H9 (cell line): ENCODE results near the gene TNNI3. TPM values are rescaled to one million over a fixed set of nuclear protein-coding genes. Genes with fewer than 3 reads are reported as not detected.
A peak's percentile ranks its signal among the peaks of the same experiment; 100 is the strongest.
"Not testable (repeated sequence)": the region's sequence is repeated elsewhere in the genome, so short reads cannot be mapped to it uniquely, and the experiment has no call there.

ENCODE experiments used
- DNase-seq: peaks from one replicate; pipeline ENCODE4 v3.0.0-alpha.2; 2017
- H2AFZ ChIP-seq: one replicate; pipeline ENCODE4 v1.6.1; 2013; ENCODE audit warnings: mild to moderate bottlenecking, low read length, control low read depth, moderate library complexity
- H2AK5ac ChIP-seq: 2 replicates; pipeline ENCODE4 v1.6.1; 2013; ENCODE audit warnings: low read length, control low read depth, mixed read lengths; ENCODE audit not compliant: insufficient read length
- H2BK120ac ChIP-seq: one replicate; pipeline ENCODE4 v1.6.1; 2013; ENCODE audit warnings: low read depth, mild to moderate bottlenecking, low read length, control low read depth, inconsistent platforms; ENCODE audit not compliant: poor library complexity, severe bottlenecking
- H2BK12ac ChIP-seq: 2 replicates; pipeline ENCODE4 v1.6.1; 2013; ENCODE audit warnings: low read length, control low read depth, mixed read lengths, low read depth; ENCODE audit not compliant: insufficient read length
- H2BK15ac ChIP-seq: 2 replicates; pipeline ENCODE4 v1.6.1; 2013; ENCODE audit warnings: low read depth, low read length, control low read depth
- H2BK20ac ChIP-seq: one replicate; pipeline ENCODE4 v1.6.1; 2013; ENCODE audit warnings: low read depth, mild to moderate bottlenecking, low read length, control low read depth, inconsistent platforms; ENCODE audit not compliant: poor library complexity, severe bottlenecking
- H2BK5ac ChIP-seq: 2 replicates; pipeline ENCODE4 v1.6.1; 2013; ENCODE audit warnings: low read length, control low read depth, mixed read lengths; ENCODE audit not compliant: insufficient read length
- H3K14ac ChIP-seq: 2 replicates; pipeline ENCODE4 v1.6.1; 2013; ENCODE audit warnings: low read length, control low read depth; ENCODE audit not compliant: insufficient read depth
- H3K18ac ChIP-seq: 2 replicates; pipeline ENCODE4 v1.6.1; 2013; ENCODE audit warnings: low read depth, mild to moderate bottlenecking, mixed read lengths, low read length, control low read depth; ENCODE audit not compliant: insufficient read length
- H3K23ac ChIP-seq: 2 replicates; pipeline ENCODE4 v1.6.1; 2013; ENCODE audit warnings: low read length, control low read depth, mixed read lengths, low read depth; ENCODE audit not compliant: insufficient read length
- H3K23me2 ChIP-seq: 2 replicates; pipeline ENCODE4 v1.6.1; 2013; ENCODE audit warnings: low read depth, mild to moderate bottlenecking, mixed read lengths, low read length, control low read depth; ENCODE audit not compliant: insufficient read length, poor library complexity, severe bottlenecking
- H3K27ac ChIP-seq: 2 replicates; pipeline ENCODE4 v1.5.1; 2013; ENCODE audit warnings: low read length, control low read depth, mixed read lengths, low read depth; ENCODE audit not compliant: insufficient read length
- H3K27me3 ChIP-seq: 2 replicates; pipeline ENCODE4 v1.6.1; 2013; ENCODE audit warnings: low read length, control low read depth, inconsistent platforms; ENCODE audit not compliant: insufficient read depth
- H3K4ac ChIP-seq: 2 replicates; pipeline ENCODE4 v1.6.1; 2013; ENCODE audit warnings: low read depth, mild to moderate bottlenecking, control low read depth, inconsistent platforms, low read length, moderate library complexity
- H3K4me1 ChIP-seq: 2 replicates; pipeline ENCODE4 v1.6.1; 2013; ENCODE audit warnings: low read length, control low read depth, inconsistent platforms; ENCODE audit not compliant: insufficient read depth
- H3K4me2 ChIP-seq: 2 replicates; pipeline ENCODE4 v1.6.1; 2013; ENCODE audit warnings: low read length, control low read depth, mixed read lengths; ENCODE audit not compliant: insufficient read length, insufficient read depth
- H3K56ac ChIP-seq: 2 replicates; pipeline ENCODE4 v1.6.1; 2013; ENCODE audit warnings: low read depth, mild to moderate bottlenecking, mixed read lengths, low read length, control low read depth; ENCODE audit not compliant: insufficient read length
- H3K79me1 ChIP-seq: 2 replicates; pipeline ENCODE4 v1.6.1; 2013; ENCODE audit warnings: low read depth, mild to moderate bottlenecking, moderate library complexity, low read length, control low read depth, inconsistent platforms; ENCODE audit not compliant: insufficient read depth, poor library complexity, severe bottlenecking
- H3K79me2 ChIP-seq: 2 replicates; pipeline ENCODE4 v1.6.1; 2013; ENCODE audit warnings: low read length, control low read depth, inconsistent platforms; ENCODE audit not compliant: insufficient read depth
- H3K9ac ChIP-seq: 2 replicates; pipeline ENCODE4 v1.6.1; 2013; ENCODE audit warnings: low read length, control low read depth, mixed read lengths; ENCODE audit not compliant: insufficient read length; ENCODE audit errors: extremely low read depth
- H3K9me3 ChIP-seq: one replicate; pipeline ENCODE4 v1.6.1; 2013; ENCODE audit warnings: low read depth, low read length, inconsistent platforms; ENCODE audit not compliant: control insufficient read depth
- H3T11ph ChIP-seq: one replicate; pipeline ENCODE4 v1.6.1; 2013; ENCODE audit warnings: mild to moderate bottlenecking, low read length, control low read depth, inconsistent platforms
- H4K20me1 ChIP-seq: one replicate; pipeline ENCODE4 v1.6.1; 2013; ENCODE audit not compliant: control insufficient read depth, insufficient read length, insufficient read depth
- H4K5ac ChIP-seq: 2 replicates; pipeline ENCODE4 v1.6.1; 2013; ENCODE audit warnings: low read depth, mild to moderate bottlenecking, mixed read lengths, low read length, control low read depth; ENCODE audit not compliant: insufficient read length
- H4K8ac ChIP-seq: replicated peaks from 2 replicates; pipeline ENCODE4 v1.6.1; 2013; ENCODE audit warnings: low read length, control low read depth, mixed read lengths, low read depth; ENCODE audit not compliant: insufficient read length
- H4K91ac ChIP-seq: 2 replicates; pipeline ENCODE4 v1.6.1; 2013; ENCODE audit warnings: low read depth, mild to moderate bottlenecking, moderate library complexity, mixed read lengths, low read length, control low read depth; ENCODE audit not compliant: insufficient read length
- H3K27ac Mint-ChIP-seq, 3 experiments: 2 replicates in 2 of 3; 3 replicates in 1 of 3; pipeline ENCODE4 v1.8.0; 2020 to 2021; ENCODE audit warnings: mixed read lengths in 3 of 3, mild to moderate bottlenecking in 1 of 3, moderate library complexity in 1 of 3
- H3K27me3 Mint-ChIP-seq: 2 replicates; pipeline ENCODE4 v1.8.0; 2021; ENCODE audit warnings: low read depth, mild to moderate bottlenecking, moderate library complexity, mixed read lengths
- H3K36me3 Mint-ChIP-seq, 3 experiments: 2 replicates in 2 of 3; 3 replicates in 1 of 3; pipeline ENCODE4 v1.8.0; 2020 to 2021; ENCODE audit warnings: low read depth in 3 of 3, mixed read lengths in 3 of 3; ENCODE audit not compliant: insufficient read depth in 1 of 3
- H3K4me1 Mint-ChIP-seq, 2 experiments: 2 replicates each; pipeline ENCODE4 v1.8.0; 2020; ENCODE audit warnings: mixed read lengths in 2 of 2
- H3K4me3 Mint-ChIP-seq, 2 experiments: 2 replicates in 1 of 2; 3 replicates in 1 of 2; pipeline ENCODE4 v1.8.0; 2020 to 2021; ENCODE audit warnings: mild to moderate bottlenecking in 2 of 2, mixed read lengths in 2 of 2, moderate library complexity in 1 of 2
- H3K9me3 Mint-ChIP-seq, 2 experiments: 2 replicates in 1 of 2; 3 replicates in 1 of 2; pipeline ENCODE4 v1.8.0; 2020; ENCODE audit warnings: mild to moderate bottlenecking in 2 of 2, mixed read lengths in 2 of 2, moderate library complexity in 1 of 2
- WGBS: extraction: QIAGEN DNeasy Blood & Tissue Kit; methylation state at CpG from one replicate; pipeline ENCODE4 v1.1.7; 2013; ENCODE audit warnings: missing lambda C conversion rate, low lambda C conversion rate, mixed read lengths; ENCODE audit not compliant: insufficient read length; ENCODE audit errors: extremely low coverage; 5-methylcytosine and 5-hydroxymethylcytosine counted together
- total RNA-seq: library from RNA; stranded (reverse); gene quantifications from 2 replicates; pipeline ENCODE4 v1.2.1, GENCODE V29; 2021
- TF ChIP-seq, protein P1 (sequence below): fragments of 200-600 bp; sonication (generic); conservative IDR thresholded peaks from 3 replicates; pipeline ENCODE4 v1.8.0; 2021; ENCODE audit warnings: antibody characterized with exemption, mild to moderate bottlenecking

Gene TNNI3
- total RNA-seq, 1 experiment from 2014 or later: 36.9 TPM

DNA sequence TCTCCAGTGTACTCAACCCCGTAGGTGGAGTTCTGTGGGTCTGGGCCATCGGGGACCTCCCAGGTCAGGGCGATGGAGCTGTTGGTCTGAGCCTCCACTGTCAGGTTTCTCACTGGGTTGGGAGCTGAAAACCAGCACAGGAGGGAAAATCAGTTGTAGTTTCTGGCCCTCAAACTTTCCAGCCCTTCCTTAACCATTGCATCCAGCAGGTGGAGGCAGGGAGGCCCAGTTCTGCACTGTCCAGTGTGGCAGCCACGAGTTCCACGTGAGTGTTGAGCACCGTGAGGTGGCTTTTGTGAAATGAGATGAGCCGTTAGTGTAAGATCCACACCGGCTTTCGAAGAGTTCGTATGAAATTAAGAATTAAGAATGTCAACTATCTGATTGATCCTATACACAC is 44.7 kb upstream of the TNNI3 start:
- not testable (repeated sequence) for H3K27ac Mint-ChIP-seq
- peaks cover 43% of the 10 kb centered on the region for H3K27me3 Mint-ChIP-seq
- WGBS: no CpG with 5 or more reads among the region's 10 CpGs

More for the DNA sequence above, 44.7 kb upstream of the TNNI3 start:
- H3K27me3 ChIP-seq, H3K9ac ChIP-seq, DNase-seq, H3K4me1 Mint-ChIP-seq, H3K36me3 Mint-ChIP-seq, H3K4ac ChIP-seq, H2BK120ac ChIP-seq, H3K4me1 ChIP-seq, H3K9me3 Mint-ChIP-seq, H3K23me2 ChIP-seq, H4K91ac ChIP-seq, H2BK5ac ChIP-seq, H3K23ac ChIP-seq, H3K79me1 ChIP-seq, H2BK15ac ChIP-seq, H2AFZ ChIP-seq, H4K8ac ChIP-seq, H3K79me2 ChIP-seq, H3K4me3 Mint-ChIP-seq, H3K27ac ChIP-seq, H3K9me3 ChIP-seq, H3K18ac ChIP-seq, H3K4me2 ChIP-seq, H3T11ph ChIP-seq, H4K20me1 ChIP-seq, H4K5ac ChIP-seq, H2BK20ac ChIP-seq, H3K56ac ChIP-seq, H2AK5ac ChIP-seq, H3K14ac ChIP-seq, H2BK12ac ChIP-seq: not testable (repeated sequence)
- TF ChIP-seq, protein P1, sequence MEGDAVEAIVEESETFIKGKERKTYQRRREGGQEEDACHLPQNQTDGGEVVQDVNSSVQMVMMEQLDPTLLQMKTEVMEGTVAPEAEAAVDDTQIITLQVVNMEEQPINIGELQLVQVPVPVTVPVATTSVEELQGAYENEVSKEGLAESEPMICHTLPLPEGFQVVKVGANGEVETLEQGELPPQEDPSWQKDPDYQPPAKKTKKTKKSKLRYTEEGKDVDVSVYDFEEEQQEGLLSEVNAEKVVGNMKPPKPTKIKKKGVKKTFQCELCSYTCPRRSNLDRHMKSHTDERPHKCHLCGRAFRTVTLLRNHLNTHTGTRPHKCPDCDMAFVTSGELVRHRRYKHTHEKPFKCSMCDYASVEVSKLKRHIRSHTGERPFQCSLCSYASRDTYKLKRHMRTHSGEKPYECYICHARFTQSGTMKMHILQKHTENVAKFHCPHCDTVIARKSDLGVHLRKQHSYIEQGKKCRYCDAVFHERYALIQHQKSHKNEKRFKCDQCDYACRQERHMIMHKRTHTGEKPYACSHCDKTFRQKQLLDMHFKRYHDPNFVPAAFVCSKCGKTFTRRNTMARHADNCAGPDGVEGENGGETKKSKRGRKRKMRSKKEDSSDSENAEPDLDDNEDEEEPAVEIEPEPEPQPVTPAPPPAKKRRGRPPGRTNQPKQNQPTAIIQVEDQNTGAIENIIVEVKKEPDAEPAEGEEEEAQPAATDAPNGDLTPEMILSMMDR: peak; percentile 24; the same call in 1 of the 3 replicates
